SK-N-SH (cell line): Measurements from ENCODE around the gene INHBE. TPM values are rescaled to one million over a fixed set of nuclear protein-coding genes. Genes with fewer than 3 reads are reported as not detected.

Experiments used
- CTCF ChIA-PET: fragments of 300-600, 350-600 bp; formaldehyde crosslinking; extraction: SDS; loops from one replicate; lab custom pipeline; 2021; lab: Yijun Ruan, JAX
- POLR2A ChIA-PET: fragments of 350-600 bp; sonication (Branson Sonifier 250); formaldehyde crosslinking; extraction: SDS; loops from one replicate; lab custom pipeline; 2020; ENCODE audit warnings: antibody characterized with exemption, inconsistent platforms; lab: Yijun Ruan, JAX
- DNase-seq: peaks from one replicate; pipeline ENCODE4 v3.0.0; 2012
- H2AFZ ChIP-seq: fragments of 200-600 bp; sonication (generic); 2 replicates; pipeline ENCODE4 v1.8.1; 2016; ENCODE audit warnings: antibody characterized with exemption, mild to moderate bottlenecking, low read depth
- H3F3A ChIP-seq: fragments of 200-600 bp; sonication (generic); replicated peaks from 2 replicates; pipeline ENCODE3; 2016; ENCODE audit warnings: antibody characterized with exemption, mild to moderate bottlenecking; ENCODE audit not compliant: insufficient read depth
- H3K27ac ChIP-seq, 2 experiments: fragments of 200-500 bp in 1 of 2; fragments of 200-600 bp in 1 of 2; sonication (Bioruptor generic) in 1 of 2; sonication (generic), shearing (Covaris generic) in 1 of 2; 2 replicates each; pipeline versions ENCODE4 v1.5.1 to v1.6.1; 2014 to 2016; ENCODE audit warnings: low read depth in 2 of 2, inconsistent platforms in 1 of 2, low read length in 1 of 2, mild to moderate bottlenecking in 1 of 2, mixed read lengths in 1 of 2
- H3K27me3 ChIP-seq: fragments of 200-600 bp; sonication (generic), shearing (Covaris generic); 2 replicates; pipeline ENCODE4 v1.6.1; 2016; ENCODE audit warnings: mixed run types; ENCODE audit not compliant: insufficient read depth
- H3K36me3 ChIP-seq, 2 experiments: fragments of 200-500 bp in 1 of 2; fragments of 200-600 bp in 1 of 2; sonication (Bioruptor generic) in 1 of 2; sonication (generic) in 1 of 2; replicated peaks in 1 of 2; 2 replicates each; pipeline versions ENCODE3 to v1.5.1; 2014 to 2016; ENCODE audit warnings: low read length in 1 of 2, mild to moderate bottlenecking in 1 of 2; ENCODE audit not compliant: insufficient read depth in 2 of 2, control insufficient read depth in 1 of 2
- H3K4me1 ChIP-seq, 2 experiments: fragments of 200-500 bp in 1 of 2; fragments of 200-600 bp in 1 of 2; sonication (Bioruptor generic) in 1 of 2; sonication (generic), shearing (Covaris generic) in 1 of 2; 2 replicates each; pipeline versions ENCODE4 v1.5.1 to v1.6.1; 2014 to 2016; ENCODE audit warnings: low read depth in 1 of 2, low read length in 1 of 2, mixed run types in 1 of 2; ENCODE audit not compliant: insufficient read depth in 2 of 2, control insufficient read depth in 1 of 2
- H3K4me2 ChIP-seq: fragments of 200-600 bp; sonication (generic), shearing (Covaris generic); 2 replicates; pipeline ENCODE4 v1.6.1; 2017; ENCODE audit warnings: mixed run types
- H3K4me3 ChIP-seq, 2 experiments: fragments of 200-500 bp in 1 of 2; fragments of 200-600 bp in 1 of 2; sonication (Bioruptor generic) in 1 of 2; sonication (generic), shearing (Covaris generic) in 1 of 2; 2 replicates each; pipeline versions ENCODE4 v1.5.1 to v1.8.1; 2014 to 2016; ENCODE audit warnings: low read depth in 2 of 2, inconsistent platforms in 1 of 2, low read length in 1 of 2, mild to moderate bottlenecking in 1 of 2, mixed read lengths in 1 of 2, moderate library complexity in 1 of 2
- H3K79me2 ChIP-seq: fragments of 200-600 bp; sonication (generic); 2 replicates; pipeline ENCODE4 v1.8.1; 2017; ENCODE audit warnings: mild to moderate bottlenecking; ENCODE audit not compliant: insufficient read depth
- H3K9ac ChIP-seq: fragments of 200-600 bp; sonication (generic); 2 replicates; pipeline ENCODE4 v1.6.1; 2017; ENCODE audit warnings: mixed run types
- H3K9me2 ChIP-seq: fragments of 200-600 bp; sonication (generic); 2 replicates; pipeline ENCODE4 v1.6.1; 2017; ENCODE audit warnings: mixed run types
- H3K9me3 ChIP-seq: fragments of 200-600 bp; sonication (generic); 2 replicates; pipeline ENCODE4 v1.6.1; 2017; ENCODE audit warnings: mixed run types, mild to moderate bottlenecking, moderate library complexity
- H4K20me1 ChIP-seq: fragments of 200-600 bp; sonication (generic); 2 replicates; pipeline ENCODE4 v1.6.1; 2017; ENCODE audit warnings: mild to moderate bottlenecking, mixed run types; ENCODE audit not compliant: insufficient read depth
- CHD2 ChIP-seq: fragments of 150-350 bp; IDR thresholded peaks from 2 replicates; pipeline ENCODE4 v1.6.1; 2018; ENCODE audit warnings: low read length; ENCODE audit not compliant: partially characterized antibody
- CTCF ChIP-seq: fragments of 200-600 bp; sonication (generic); IDR thresholded peaks from 2 replicates; pipeline ENCODE4 v1.6.1; 2017; ENCODE audit warnings: antibody characterized with exemption, mild to moderate bottlenecking, moderate library complexity
- FOSL2 ChIP-seq: IDR thresholded peaks from 2 replicates; pipeline ENCODE4 v1.4.0; 2012; ENCODE audit warnings: low read depth, mild to moderate bottlenecking, moderate library complexity, borderline replicate concordance
- FOXJ3 ChIP-seq: sonication (generic); formaldehyde crosslinking; IDR thresholded peaks from 2 replicates; pipeline ENCODE4 v1.5.1; 2020; ENCODE audit warnings: mild to moderate bottlenecking, missing genetic modification reagents
- FOXM1 ChIP-seq: IDR thresholded peaks from 2 replicates; pipeline ENCODE4 v1.4.0; 2012; ENCODE audit warnings: low read depth, mild to moderate bottlenecking
- IRF3 ChIP-seq: fragments of 150-350 bp; IDR thresholded peaks from 2 replicates; pipeline ENCODE4 v1.6.1; 2016; ENCODE audit warnings: mild to moderate bottlenecking, low read depth, low read length
- JUND ChIP-seq: IDR thresholded peaks from 2 replicates; pipeline ENCODE4 v1.4.0; 2012
- MXI1 ChIP-seq: IDR thresholded peaks from 2 replicates; pipeline ENCODE4 v1.6.1; 2012; ENCODE audit warnings: mild to moderate bottlenecking, low read depth, low read length, improper control_type of control experiment
- RAD21 ChIP-seq: IDR thresholded peaks from 2 replicates; pipeline ENCODE4 v1.6.1; 2012; ENCODE audit warnings: mild to moderate bottlenecking, low read length
- RCOR1 ChIP-seq: fragments of 150-350 bp; IDR thresholded peaks from 2 replicates; pipeline ENCODE4 v1.6.1; 2017; ENCODE audit warnings: antibody characterized with exemption, low read length
- TEAD4 ChIP-seq: IDR thresholded peaks from 2 replicates; pipeline ENCODE4 v1.4.0; 2012; ENCODE audit warnings: mild to moderate bottlenecking, borderline replicate concordance; ENCODE audit not compliant: insufficient read depth
- USF2 ChIP-seq: fragments of 150-350 bp; IDR thresholded peaks from 2 replicates; pipeline ENCODE4 v1.6.1; 2017; ENCODE audit warnings: antibody characterized with exemption, low read length, low read depth, borderline replicate concordance
- YY1 ChIP-seq: IDR thresholded peaks from 2 replicates; pipeline ENCODE4 v1.4.0; 2012; ENCODE audit warnings: low read depth, mild to moderate bottlenecking
- WGBS: methylation state at CpG from one replicate; pipeline ENCODE4 v1.1.6; 2017; ENCODE audit warnings: low lambda C conversion rate; 5-methylcytosine and 5-hydroxymethylcytosine counted together
- polyA plus RNA-seq, 3 experiments: library from polyadenylated mRNA; depleted of rRNA; stranded (reverse); fragments of >200 nt; gene quantifications; 2 replicates each; pipeline ENCODE4 v1.2.3, GENCODE V29; 2012
- TF ChIP-seq, protein P1 (sequence below): IDR thresholded peaks from 2 replicates; pipeline ENCODE4 v1.4.0; 2012; ENCODE audit warnings: low read depth, borderline replicate concordance
- TF ChIP-seq, protein P2 (sequence below): IDR thresholded peaks from 2 replicates; pipeline ENCODE4 v1.4.0; 2012; ENCODE audit warnings: low read depth

INHBE gene
- polyA plus RNA-seq, 1 of the 3 experiments (the other 2 are of a cell fraction) = 0.03 TPM

DNA sequence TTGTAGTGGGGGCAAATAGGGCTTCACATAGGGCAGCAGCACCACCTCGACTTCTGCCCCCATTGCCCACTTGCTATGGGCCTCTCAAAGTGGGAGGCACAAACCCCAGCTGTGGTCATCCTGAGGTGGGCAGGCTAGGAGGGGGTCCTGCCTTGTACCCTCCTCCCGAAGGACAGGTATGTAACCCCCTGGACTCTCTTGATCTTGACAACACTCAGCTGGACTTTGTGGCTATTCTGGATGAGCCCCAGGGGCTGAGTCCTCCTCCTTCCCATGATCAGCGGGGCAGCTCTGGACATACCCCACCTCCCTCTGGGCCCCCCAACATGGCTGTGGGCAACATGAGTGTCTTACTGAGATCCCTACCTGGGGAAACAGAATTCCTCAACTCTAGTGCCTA lies 16.6 kb downstream of the INHBE start (continued):
- TF ChIP-seq MXI1 = no peak
- TF ChIP-seq, all 33 proteins: peak for 0

DNA sequence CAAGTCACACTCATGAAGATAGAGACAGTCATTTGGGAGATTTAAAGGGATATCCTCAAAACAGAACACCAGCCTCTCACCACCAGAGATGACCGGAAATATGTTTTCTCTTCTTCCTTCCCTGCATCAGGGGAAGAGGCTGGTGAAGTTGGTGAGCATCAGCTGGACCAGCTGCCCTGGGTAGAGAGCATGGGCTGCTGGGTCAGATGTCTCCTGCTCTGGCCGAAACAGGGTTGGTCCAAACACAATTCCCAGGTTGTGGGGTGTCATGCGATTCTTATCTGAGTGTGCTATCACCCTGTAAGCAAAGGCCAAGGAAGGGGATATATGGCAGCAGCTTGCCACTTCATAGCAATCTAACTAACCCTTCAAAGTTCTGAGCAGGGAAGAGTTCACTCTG lies 17.3 kb downstream of the INHBE start:
- POLR2A ChIA-PET = interaction anchor here (1.2 kb wide), 1 partner anchor 13 kb away, joined by 3 read pairs; no protein-coding TSS in a partner anchor
- H3K27me3 ChIP-seq = peaks cover 90% of the 10 kb centered on the region
- 26% methylated on average over 3 of the region's 3 CpGs for WGBS

More for the DNA sequence above, 17.3 kb downstream of the INHBE start:
- H3K27ac ChIP-seq = no peak overlapping the region
- H3K9me2 ChIP-seq = no peaks in the 10 kb centered on the region
- no peak overlapping the region for H3K9ac ChIP-seq
- TF ChIP-seq IRF3 (no peak), CTCF (no peak), RCOR1 (no peak), YY1 (no peak), TEAD4 (no peak), FOSL2 (no peak), JUND (no peak), FOXJ3 (CRISPR knock-in tag) (no peak), USF2 (no peak), FOXM1 (no peak), RAD21 (no peak), CHD2 (no peak)
- TF ChIP-seq, protein P1, sequence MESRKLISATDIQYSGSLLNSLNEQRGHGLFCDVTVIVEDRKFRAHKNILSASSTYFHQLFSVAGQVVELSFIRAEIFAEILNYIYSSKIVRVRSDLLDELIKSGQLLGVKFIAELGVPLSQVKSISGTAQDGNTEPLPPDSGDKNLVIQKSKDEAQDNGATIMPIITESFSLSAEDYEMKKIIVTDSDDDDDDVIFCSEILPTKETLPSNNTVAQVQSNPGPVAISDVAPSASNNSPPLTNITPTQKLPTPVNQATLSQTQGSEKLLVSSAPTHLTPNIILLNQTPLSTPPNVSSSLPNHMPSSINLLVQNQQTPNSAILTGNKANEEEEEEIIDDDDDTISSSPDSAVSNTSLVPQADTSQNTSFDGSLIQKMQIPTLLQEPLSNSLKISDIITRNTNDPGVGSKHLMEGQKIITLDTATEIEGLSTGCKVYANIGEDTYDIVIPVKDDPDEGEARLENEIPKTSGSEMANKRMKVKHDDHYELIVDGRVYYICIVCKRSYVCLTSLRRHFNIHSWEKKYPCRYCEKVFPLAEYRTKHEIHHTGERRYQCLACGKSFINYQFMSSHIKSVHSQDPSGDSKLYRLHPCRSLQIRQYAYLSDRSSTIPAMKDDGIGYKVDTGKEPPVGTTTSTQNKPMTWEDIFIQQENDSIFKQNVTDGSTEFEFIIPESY = no peak
- TF ChIP-seq, protein P2, sequence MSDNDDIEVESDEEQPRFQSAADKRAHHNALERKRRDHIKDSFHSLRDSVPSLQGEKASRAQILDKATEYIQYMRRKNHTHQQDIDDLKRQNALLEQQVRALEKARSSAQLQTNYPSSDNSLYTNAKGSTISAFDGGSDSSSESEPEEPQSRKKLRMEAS = no peak
- H3K4me3 ChIP-seq = no peak overlapping the region
- no peaks in the 10 kb centered on the region for H4K20me1 ChIP-seq
- H3K4me2 ChIP-seq = no peak overlapping the region
- H3K9me3 ChIP-seq = no peaks in the 10 kb centered on the region
- CTCF ChIA-PET = interaction anchor here (1.2 to 2.3 kb wide), 5 partner anchors 10 to 258 kb away, joined by 3 to 15 read pairs (median 8); partner anchors contain the start of genes GLI1 and INHBE
- DNase-seq = no peak
- no peaks in the 10 kb centered on the region for H3F3A ChIP-seq
- no peak overlapping the region for H2AFZ ChIP-seq
- peaks cover 0 to 10% of the 10 kb centered on the region in 2 experiments; a peak in 2 of 4 replicates for H3K4me1 ChIP-seq
- no peaks in the 10 kb centered on the region for H3K79me2 ChIP-seq
- H3K36me3 ChIP-seq = no peaks in the 10 kb centered on the region
